ENCODE measurements around the gene CETP. TPM values are rescaled to one million over a fixed set of nuclear protein-coding genes. Genes with fewer than 3 reads are reported as not detected.

The CETP gene
- total and polyA plus RNA-seq, 9 of the 15 experiments (the other 6 are each of a cell fraction or from before 2014, with no cell fraction given), result 0.07 to 0.11 TPM; not detected in 7

- TF ChIP-seq FOXO4 (CRISPR knock-in tag; IDR thresholded peaks at IDR 0.05) (0 out of 2 replicates have a peak, but pooled peaks have one; percentile 43), ZNF431 (CRISPR knock-in tag; IDR thresholded peaks at IDR 0.05) (0 out of 2 replicates have a peak, but pooled peaks have one; percentile 7), ZNF324 (CRISPR knock-in tag; IDR thresholded peaks at IDR 0.05) (no peak), SMARCB1 (IDR thresholded peaks at IDR 0.05; ENCODE audit: insufficient read length, low read depth) (no peak), ZNF311 (CRISPR knock-in tag; IDR thresholded peaks at IDR 0.05) (peak; percentile 40; the same call in 1 of the 2 replicates), U2AF1 (optimal IDR thresholded peaks at IDR 0.05; ENCODE audit: low read depth, low read length) (no peak), MECOM (CRISPR knock-in tag; IDR thresholded peaks at IDR 0.05) (peak; percentile 78; the same call in 1 of the 2 replicates), CAMTA2 (CRISPR knock-in tag; conservative IDR thresholded peaks at IDR 0.05) (no peak), HMGXB4 (CRISPR knock-in tag; IDR thresholded peaks at IDR 0.05) (no peak), ZHX1 (conservative IDR thresholded peaks at IDR 0.05; ENCODE audit: low read length) (no peak), NFYB (IDR thresholded peaks at IDR 0.05; ENCODE audit: extremely low read depth, insufficient read length) (no peak), OTX1 (CRISPR knock-in tag; IDR thresholded peaks at IDR 0.05) (peak; percentile 52; the same call in 1 of the 2 replicates), PHTF2 (CRISPR knock-in tag; IDR thresholded peaks at IDR 0.05) (no peak), NR2F6 (CRISPR knock-in tag; IDR thresholded peaks at IDR 0.05) (no peak), RBM17 (IDR thresholded peaks at IDR 0.05; ENCODE audit: borderline replicate concordance, low read depth, low read length) (no peak), ATF6 (CRISPR knock-in tag; IDR thresholded peaks at IDR 0.05) (no peak), NONO (IDR thresholded peaks at IDR 0.05; ENCODE audit: low read depth in 2 of 2, low read length in 1 of 2) (no peak), ZBTB26 (CRISPR knock-in tag; IDR thresholded peaks at IDR 0.05) (no peak), CHD2 (IDR thresholded peaks at IDR 0.05; ENCODE audit: low read depth, low read length) (no peak), ZNF764 (CRISPR knock-in tag; IDR thresholded peaks at IDR 0.05; ENCODE audit: low read depth) (no peak)
Measured at GRCh38 chr16:56931271-56931891, 30.4 kb upstream of the CETP start (continued).

All from K562 (cell line).